Liver (tissue), 9 donors: ENCODE data around the gene ZNF865. TPM values are rescaled to one million over a fixed set of nuclear protein-coding genes. Genes with fewer than 3 reads are reported as not detected.

Experiments
- DNase-seq: peaks from one replicate; pipeline ENCODE4 v3.0.0-alpha.2; 2017; ENCODE audit warnings: low spot score
- H3K27ac ChIP-seq, 2 donors: one replicate each; pipeline ENCODE4 v1.7.0; 2013; ENCODE audit warnings: inconsistent platforms in 2 of 2, low read length in 2 of 2, control low read depth in 1 of 2, low read depth in 1 of 2, mild to moderate bottlenecking in 1 of 2
- H3K27me3 ChIP-seq, 4 donors: one replicate each; pipeline versions ENCODE4 v1.6.1 to v1.7.0; 2013; ENCODE audit warnings: low read length in 3 of 4, inconsistent platforms in 1 of 4, mild to moderate bottlenecking in 1 of 4, moderate library complexity in 1 of 4; ENCODE audit not compliant: control insufficient read depth in 4 of 4, insufficient read depth in 4 of 4
- H3K36me3 ChIP-seq, 4 donors: one replicate each; pipeline versions ENCODE4 v1.6.1 to v1.7.0; 2013; ENCODE audit warnings: low read length in 3 of 4, mild to moderate bottlenecking in 3 of 4, low read depth in 1 of 4, moderate library complexity in 1 of 4; ENCODE audit not compliant: control insufficient read depth in 4 of 4, insufficient read depth in 3 of 4
- H3K4me1 ChIP-seq, 4 donors: one replicate each; pipeline versions ENCODE4 v1.6.1 to v1.7.0; 2013; ENCODE audit warnings: low read length in 3 of 4, mild to moderate bottlenecking in 3 of 4, moderate library complexity in 1 of 4; ENCODE audit not compliant: control insufficient read depth in 4 of 4, insufficient read depth in 4 of 4
- H3K4me3 ChIP-seq, 3 donors: one replicate each; pipeline versions ENCODE4 v1.6.1 to v1.7.0; 2013; ENCODE audit warnings: low read length in 3 of 3, control low read depth in 1 of 3, low read depth in 1 of 3, mild to moderate bottlenecking in 1 of 3
- H3K9ac ChIP-seq, 2 donors: one replicate each; pipeline ENCODE4 v1.7.0; 2013; ENCODE audit warnings: low read length in 2 of 2, mild to moderate bottlenecking in 2 of 2, moderate library complexity in 2 of 2, control low read depth in 1 of 2, low read depth in 1 of 2
- H3K9me3 ChIP-seq, 4 donors: one replicate each; pipeline versions ENCODE4 v1.6.1 to v1.7.0; 2013; ENCODE audit warnings: low read length in 3 of 4; ENCODE audit not compliant: control insufficient read depth in 4 of 4
- CTCF ChIP-seq: fragments of 150-350 bp; IDR thresholded peaks from 2 replicates; pipeline ENCODE4 v1.5.1; 2017; ENCODE audit warnings: improper control_type of control experiment, low read depth, low read length; ENCODE audit not compliant: missing input control
- EGR1 ChIP-seq, 2 donors: IDR thresholded peaks; 2 replicates each; pipeline ENCODE4 v1.6.1; 2016 to 2018; ENCODE audit warnings: antibody characterized with exemption in 2 of 2, low read depth in 2 of 2
- FOXA1 ChIP-seq: IDR thresholded peaks from 2 replicates; pipeline ENCODE4 v1.6.1; 2016; ENCODE audit warnings: antibody characterized with exemption
- FOXA2 ChIP-seq: IDR thresholded peaks from 2 replicates; pipeline ENCODE4 v1.6.1; 2016; ENCODE audit warnings: antibody characterized with exemption
- GABPA ChIP-seq, 2 donors: IDR thresholded peaks in 1 of 2; conservative IDR thresholded peaks in 1 of 2; 2 replicates each; pipeline ENCODE4 v1.6.1; 2016; ENCODE audit warnings: antibody characterized with exemption in 2 of 2, mild to moderate bottlenecking in 1 of 2, moderate library complexity in 1 of 2
- HNF4A ChIP-seq, 2 donors: conservative IDR thresholded peaks; 2 replicates each; pipeline ENCODE4 v1.6.1; 2016; ENCODE audit warnings: antibody characterized with exemption in 2 of 2, mild to moderate bottlenecking in 2 of 2
- HNF4G ChIP-seq: IDR thresholded peaks from 2 replicates; pipeline ENCODE4 v1.6.1; 2016; ENCODE audit warnings: antibody characterized with exemption
- JUND ChIP-seq, 2 donors: IDR thresholded peaks; 2 replicates each; pipeline ENCODE4 v1.6.1; 2016; ENCODE audit warnings: antibody characterized with exemption in 2 of 2
- NR2F2 ChIP-seq: IDR thresholded peaks from 2 replicates; pipeline ENCODE4 v1.6.1; 2016; ENCODE audit warnings: antibody characterized with exemption
- RAD21 ChIP-seq, 2 donors: IDR thresholded peaks; 2 replicates each; pipeline ENCODE4 v1.6.1; 2016; ENCODE audit warnings: antibody characterized with exemption in 2 of 2, mild to moderate bottlenecking in 2 of 2
- REST ChIP-seq: IDR thresholded peaks from 2 replicates; pipeline ENCODE4 v1.6.1; 2016; ENCODE audit warnings: antibody characterized with exemption, mild to moderate bottlenecking
- RXRA ChIP-seq, 2 donors: IDR thresholded peaks; 2 replicates each; pipeline ENCODE4 v1.6.1; 2017 to 2018; ENCODE audit warnings: antibody characterized with exemption in 2 of 2, mild to moderate bottlenecking in 1 of 2
- SP1 ChIP-seq: IDR thresholded peaks from 2 replicates; pipeline ENCODE4 v1.6.1; 2018; ENCODE audit warnings: antibody characterized with exemption, mild to moderate bottlenecking
- TAF1 ChIP-seq: conservative IDR thresholded peaks from 2 replicates; pipeline ENCODE4 v1.6.1; 2016; ENCODE audit warnings: antibody characterized with exemption, mild to moderate bottlenecking
- WGBS: extraction: QIAGEN DNeasy Blood & Tissue Kit; methylation state at CpG from one replicate; pipeline ENCODE4 v1.1.7; 2013; 5-methylcytosine and 5-hydroxymethylcytosine counted together
- polyA plus RNA-seq, 2 donors: library from polyadenylated mRNA; stranded (reverse) in 1 of 2; unstranded in 1 of 2; fragments of 200-250 nt in 1 of 2; fragments of >200 nt in 1 of 2; fragmentation: Nextera tagmentation in 1 of 2; extraction: Ambion mirVana in 1 of 2; gene quantifications; one replicate each; pipeline versions ENCODE4 v1.2.1 to v1.2.3, GENCODE V29; 2013 to 2015
- total RNA-seq, 2 donors: library from RNA; depleted of rRNA; stranded (reverse); fragments of >200 nt; gene quantifications; one replicate each; pipeline ENCODE4 v1.2.3, GENCODE V29; 2014
- TF ChIP-seq, protein P1 (sequence below): IDR thresholded peaks from 2 replicates; pipeline ENCODE4 v1.6.1; 2016; ENCODE audit warnings: antibody characterized with exemption
- TF ChIP-seq, protein P2 (sequence below): IDR thresholded peaks from 2 replicates; pipeline ENCODE4 v1.6.1; 2016; ENCODE audit warnings: antibody characterized with exemption
- donor health status: healthy.
- donor health status: healthy.
- donor health status: healthy.
- donor health status: healthy.
- donor health status: healthy.

Gene ZNF865
- total and polyA plus RNA-seq, 4 donors = 0.38 to 3.1 (median 1.6) TPM

DNA sequence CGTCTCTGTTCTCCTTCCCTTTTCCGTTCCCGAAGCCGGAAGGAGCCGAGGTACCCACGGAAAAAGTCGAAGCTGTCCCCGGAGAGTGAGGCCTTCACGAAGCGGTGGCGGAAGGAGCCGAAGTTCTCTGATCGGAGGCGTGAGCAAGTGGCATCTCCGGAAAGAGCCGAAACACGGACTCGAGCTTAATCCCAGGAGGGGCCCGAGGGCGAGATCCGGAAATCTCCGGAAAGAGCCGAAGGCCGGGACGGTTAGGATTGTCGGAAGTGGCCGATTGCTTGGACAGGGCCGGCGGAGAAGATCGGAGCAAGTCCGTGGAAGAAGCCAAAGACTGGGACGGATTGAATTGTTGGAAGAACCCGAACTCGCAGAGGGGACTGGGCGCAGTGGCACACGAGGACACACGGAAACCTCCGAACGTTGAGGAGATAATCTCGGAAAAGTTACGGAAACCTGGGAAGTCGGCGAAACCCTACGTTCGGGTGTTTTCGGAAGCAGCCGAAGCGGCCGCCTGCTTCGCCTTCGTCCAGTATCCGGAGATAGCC lies 48.9 kb downstream of the ZNF865 start:
- peak overlapping the region; percentile 94 to 96 for H3K27ac ChIP-seq
- H3K4me1 ChIP-seq = peaks cover 8 to 40% (median 36%) of the 10 kb centered on the region in 4 donors
- H3K9me3 ChIP-seq = no peaks in the 10 kb centered on the region
- H3K36me3 ChIP-seq = peaks cover 0 to 4% (median 0%) of the 10 kb centered on the region in 4 donors
- peak overlapping the region; percentile 76 to 89 (median 78) for H3K4me3 ChIP-seq
- H3K9ac ChIP-seq = peak overlapping the region; percentile 78 to 90
- DNase-seq = peak; percentile 96
- TF ChIP-seq REST = no peak
- TF ChIP-seq EGR1 (IDR thresholded peaks at IDR 0.05; ENCODE audit: low read depth in 2 of 2) = peak; percentile 23 to 53
- TF ChIP-seq NR2F2 = no peak
- TF ChIP-seq RXRA (IDR thresholded peaks at IDR 0.05) = no peak
- no peak for TF ChIP-seq FOXA2
- TF ChIP-seq, protein P1, sequence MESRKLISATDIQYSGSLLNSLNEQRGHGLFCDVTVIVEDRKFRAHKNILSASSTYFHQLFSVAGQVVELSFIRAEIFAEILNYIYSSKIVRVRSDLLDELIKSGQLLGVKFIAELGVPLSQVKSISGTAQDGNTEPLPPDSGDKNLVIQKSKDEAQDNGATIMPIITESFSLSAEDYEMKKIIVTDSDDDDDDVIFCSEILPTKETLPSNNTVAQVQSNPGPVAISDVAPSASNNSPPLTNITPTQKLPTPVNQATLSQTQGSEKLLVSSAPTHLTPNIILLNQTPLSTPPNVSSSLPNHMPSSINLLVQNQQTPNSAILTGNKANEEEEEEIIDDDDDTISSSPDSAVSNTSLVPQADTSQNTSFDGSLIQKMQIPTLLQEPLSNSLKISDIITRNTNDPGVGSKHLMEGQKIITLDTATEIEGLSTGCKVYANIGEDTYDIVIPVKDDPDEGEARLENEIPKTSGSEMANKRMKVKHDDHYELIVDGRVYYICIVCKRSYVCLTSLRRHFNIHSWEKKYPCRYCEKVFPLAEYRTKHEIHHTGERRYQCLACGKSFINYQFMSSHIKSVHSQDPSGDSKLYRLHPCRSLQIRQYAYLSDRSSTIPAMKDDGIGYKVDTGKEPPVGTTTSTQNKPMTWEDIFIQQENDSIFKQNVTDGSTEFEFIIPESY = peak; percentile 96
- no peak for TF ChIP-seq SP1
- no peak for TF ChIP-seq TAF1
- peak; percentile 71 to 86 for TF ChIP-seq GABPA (IDR thresholded peaks at IDR 0.05 in 1 of 2, conservative IDR thresholded peaks at IDR 0.05 in 1 of 2)
- TF ChIP-seq CTCF = no peak
- TF ChIP-seq HNF4A (conservative IDR thresholded peaks at IDR 0.05) = peak in 1 of 2 donors; percentile 6
- no peak for TF ChIP-seq RAD21 (IDR thresholded peaks at IDR 0.05)
- TF ChIP-seq JUND (IDR thresholded peaks at IDR 0.05) = no peak
- TF ChIP-seq FOXA1 = peak; percentile 41
- TF ChIP-seq, protein P2, sequence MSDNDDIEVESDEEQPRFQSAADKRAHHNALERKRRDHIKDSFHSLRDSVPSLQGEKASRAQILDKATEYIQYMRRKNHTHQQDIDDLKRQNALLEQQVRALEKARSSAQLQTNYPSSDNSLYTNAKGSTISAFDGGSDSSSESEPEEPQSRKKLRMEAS = no peak
- peak; percentile 93 for TF ChIP-seq HNF4G
- under 1% methylated on average over 52 of the region's 52 CpGs for WGBS
- no peaks in the 10 kb centered on the region for H3K27me3 ChIP-seq
